Body of pancreas (tissue), 4 donors: ENCODE measurements around the gene WDR5.

Source experiments
- CTCF ChIP-seq, 7 experiments: fragments of 450-650 bp in 4 of 7; fragments of 200-600 bp in 3 of 7; sonication (generic) in 3 of 7; IDR thresholded peaks; one replicate each; pipeline ENCODE4 v1.5.1; 2016 to 2019; ENCODE audit warnings: antibody characterized with exemption in 7 of 7
- POLR2A ChIP-seq, 3 donors: fragments of 450-650 bp; IDR thresholded peaks; one replicate each; pipeline ENCODE4 v1.6.1; 2016; ENCODE audit warnings: antibody characterized with exemption in 3 of 3, mild to moderate bottlenecking in 2 of 3

DNA sequence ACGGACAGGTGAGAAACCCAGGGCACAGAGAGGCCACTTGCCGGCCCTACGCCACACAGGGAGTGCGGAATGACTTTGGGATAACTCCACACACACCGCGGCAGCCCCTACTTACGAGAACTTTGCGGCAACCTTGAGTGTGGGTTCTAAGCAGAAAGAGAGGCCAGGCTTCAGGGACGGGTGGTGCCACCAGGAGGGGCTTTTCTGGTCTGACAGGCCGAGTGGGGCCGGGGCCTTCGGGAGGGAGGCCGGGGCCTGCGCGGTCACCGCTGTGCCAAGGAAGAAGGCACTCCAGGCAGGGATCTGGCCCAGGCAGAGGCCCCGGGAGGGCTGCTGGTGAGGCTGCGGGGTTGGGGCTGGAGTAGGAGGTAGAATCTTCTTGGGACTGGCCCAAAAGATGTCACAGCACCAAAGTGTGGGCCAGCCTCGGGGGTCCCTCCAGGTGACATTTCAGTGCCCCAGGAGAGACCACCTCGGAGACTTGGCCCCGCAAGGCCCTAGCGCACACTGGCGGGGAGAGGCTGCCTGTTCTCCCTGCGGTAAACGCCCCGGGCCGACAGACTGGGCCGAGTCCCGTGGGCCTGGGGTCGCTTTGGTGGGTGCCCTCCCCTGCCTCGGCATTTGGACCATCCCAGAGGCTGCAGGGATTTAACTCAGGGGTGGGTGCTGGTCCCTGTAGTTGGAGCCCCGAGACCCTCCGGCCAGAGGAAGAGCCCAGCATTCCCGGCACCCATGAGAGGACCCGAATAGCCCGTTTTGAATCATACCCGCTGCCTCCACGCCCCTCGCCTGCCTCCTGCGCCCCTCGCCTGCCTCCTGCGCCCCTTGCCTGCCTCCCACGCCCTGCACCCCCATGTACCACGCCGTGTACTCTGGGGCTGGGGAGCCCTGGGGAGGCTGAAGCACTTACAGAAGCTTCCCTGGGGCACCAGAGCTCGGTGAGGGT, 37.5 kb downstream of the WDR5 start:
- TF ChIP-seq CTCF (IDR thresholded peaks at IDR 0.05), result no peak
- no peak for TF ChIP-seq POLR2A (IDR thresholded peaks at IDR 0.05)
